NOMO-1 treated with DMSO at 0.1 percent for 48 hours (cell line): Measurements from ENCODE around the gene GMCL2.

Experiments
- DNase-seq: peaks from one replicate; lab custom pipeline; 2025; ENCODE audit not compliant: unreplicated experiment; lab: John Stamatoyannopoulos, UW

GMCL2 gene

GRCh38 chr5:178186427-178186826 is 744 bp downstream of the GMCL2 start:
- peak; percentile 63 for DNase-seq

- peak; percentile 78 for DNase-seq
Measured at GRCh38 chr5:178182158-178182876, 4.9 kb downstream of the GMCL2 start.

DNA sequence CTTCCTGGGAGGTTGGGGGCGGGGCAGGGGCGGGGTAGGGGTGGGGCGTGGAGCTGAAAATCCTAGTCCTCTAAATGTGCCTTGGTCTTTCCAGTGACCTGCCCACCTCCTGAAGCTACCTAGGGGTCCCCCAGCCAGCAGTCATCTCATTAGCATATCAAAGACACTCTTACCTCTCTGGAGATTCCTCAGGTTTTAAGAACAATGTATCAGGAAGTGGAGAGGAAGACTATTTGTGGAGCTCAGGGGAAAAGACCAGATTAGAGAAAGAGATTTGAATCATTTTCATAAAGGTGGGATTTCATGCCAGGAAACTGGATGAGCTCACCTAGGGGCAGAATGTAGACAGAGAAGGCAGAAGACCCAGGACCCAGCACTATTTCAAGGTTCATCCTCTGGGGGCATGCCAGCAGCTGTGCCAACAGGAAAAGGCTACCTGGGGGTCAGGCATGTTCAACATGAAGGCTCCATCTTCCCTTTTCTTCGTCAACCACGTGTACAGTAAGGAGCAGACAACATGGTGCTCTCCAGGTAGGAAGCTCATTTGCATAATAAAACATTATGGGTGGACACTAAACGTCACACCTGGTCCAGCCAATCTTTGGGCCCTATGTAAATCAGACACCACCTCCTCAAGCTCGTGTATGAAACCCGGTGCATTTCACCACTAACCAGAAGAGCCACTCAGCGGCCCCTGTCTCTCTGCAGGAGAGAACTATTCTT is 6.9 kb downstream of the GMCL2 start:
- DNase-seq, result no peak

GRCh38 chr5:178177569-178177968 is 9.6 kb downstream of the GMCL2 start:
- no peak for DNase-seq

DNA sequence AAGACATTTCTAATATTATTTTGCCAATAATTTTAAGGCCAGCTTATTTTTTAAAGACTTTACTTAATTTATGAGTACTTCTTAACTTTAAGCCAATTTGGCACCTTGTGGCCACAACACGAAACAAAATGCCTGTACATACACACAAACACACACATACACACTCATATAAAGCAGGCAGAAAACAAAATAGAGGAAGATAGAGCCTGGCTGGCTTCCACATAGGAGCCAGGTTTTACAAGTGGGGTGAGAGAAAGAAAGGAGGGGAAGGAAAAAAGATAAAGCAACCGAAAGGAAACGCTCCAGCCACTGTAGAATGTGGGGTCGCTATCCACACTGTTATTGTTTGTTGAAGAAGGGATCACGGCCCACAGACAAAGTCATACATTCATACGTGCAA is 10.4 kb downstream of the GMCL2 start:
- no peak for DNase-seq

DNA sequence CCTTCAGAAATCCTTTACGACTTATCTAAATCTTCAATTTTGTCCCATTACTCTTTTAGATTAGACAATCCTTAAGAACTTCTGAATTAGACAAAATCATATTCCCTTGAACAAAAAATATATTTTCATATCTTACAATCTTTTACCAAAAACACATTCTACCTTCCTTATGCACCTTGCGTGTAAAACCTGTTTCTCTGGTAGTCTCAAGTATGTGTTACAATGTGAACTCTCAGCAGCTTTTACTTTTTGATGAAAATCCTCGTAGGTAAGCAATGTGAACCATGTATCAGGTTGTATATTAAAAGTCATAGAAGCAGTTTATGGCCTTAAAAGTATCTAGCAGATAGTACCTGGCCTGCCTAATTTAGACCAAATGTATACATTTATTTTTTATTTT is 12.7 kb downstream of the GMCL2 start:
- no peak for DNase-seq

GRCh38 chr5:178170455-178170854 is 16.7 kb downstream of the GMCL2 start:
- no peak for DNase-seq

GRCh38 chr5:178165581-178165980 is 21.6 kb downstream of the GMCL2 start:
- DNase-seq, result no peak

- peak; percentile 79 for DNase-seq
Measured at GRCh38 chr5:178163772-178164735, 23.1 kb downstream of the GMCL2 start.

DNA sequence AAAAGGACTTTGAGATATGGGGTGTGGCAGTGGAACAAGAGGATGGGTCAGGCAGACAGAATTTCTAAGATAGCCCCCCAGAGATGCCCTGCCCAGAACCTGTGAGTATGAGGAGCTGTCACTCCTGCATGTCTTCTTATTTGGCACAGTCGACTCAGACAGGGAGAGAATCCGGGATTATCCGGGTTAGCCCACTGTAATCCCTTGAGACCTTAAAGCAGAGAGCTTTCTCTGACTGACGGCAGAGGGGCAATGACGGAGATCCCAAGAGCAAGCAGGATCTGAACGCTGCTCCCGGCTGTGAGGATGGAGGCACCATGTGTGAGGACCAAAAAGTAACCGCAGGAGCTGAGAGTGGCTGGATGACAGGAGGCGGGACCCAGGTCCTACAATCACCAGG is 24.7 kb downstream of the GMCL2 start:
- no peak for DNase-seq

- DNase-seq, result no peak
Measured at GRCh38 chr5:178160176-178160575, 27.0 kb downstream of the GMCL2 start.

GRCh38 chr5:178155065-178155464 is 32.1 kb downstream of the GMCL2 start:
- DNase-seq, result no peak

GRCh38 chr5:178153530-178154340 is 33.4 kb downstream of the GMCL2 start, which contains the start of gene NHP2:
TSS of gene NHP2 (minus strand) at chr5:178153885. CDS start at chr5:178153817, 68 bp downstream.
- DNase-seq, result peak; percentile 98

- no peak for DNase-seq
Measured at GRCh38 chr5:178152491-178153444, 34.4 kb downstream of the GMCL2 start.

GRCh38 chr5:178150977-178151734 is 36.0 kb downstream of the GMCL2 start:
- no peak for DNase-seq

GRCh38 chr5:178149199-178149932 is 37.8 kb downstream of the GMCL2 start:
- DNase-seq, result no peak

GRCh38 chr5:178147406-178147805 is 39.8 kb downstream of the GMCL2 start:
- DNase-seq, result no peak
